KBM-7 (cell line): ENCODE results near the gene SPNS3.

Experiments used
- DNase-seq: peaks from one replicate; pipeline ENCODE4 v3.0.0-alpha.2; 2015
- in situ Hi-C: fragments of 300-500 bp; cut with MboI; formaldehyde crosslinking; loops from 2 replicates; pipeline ENCODE4 v1.14.3; 2020; ENCODE audit warnings: low sequenced_read_pairs, low pct_unique_long_range_greater_than_20kb, mixed read lengths

The SPNS3 gene, protein sequence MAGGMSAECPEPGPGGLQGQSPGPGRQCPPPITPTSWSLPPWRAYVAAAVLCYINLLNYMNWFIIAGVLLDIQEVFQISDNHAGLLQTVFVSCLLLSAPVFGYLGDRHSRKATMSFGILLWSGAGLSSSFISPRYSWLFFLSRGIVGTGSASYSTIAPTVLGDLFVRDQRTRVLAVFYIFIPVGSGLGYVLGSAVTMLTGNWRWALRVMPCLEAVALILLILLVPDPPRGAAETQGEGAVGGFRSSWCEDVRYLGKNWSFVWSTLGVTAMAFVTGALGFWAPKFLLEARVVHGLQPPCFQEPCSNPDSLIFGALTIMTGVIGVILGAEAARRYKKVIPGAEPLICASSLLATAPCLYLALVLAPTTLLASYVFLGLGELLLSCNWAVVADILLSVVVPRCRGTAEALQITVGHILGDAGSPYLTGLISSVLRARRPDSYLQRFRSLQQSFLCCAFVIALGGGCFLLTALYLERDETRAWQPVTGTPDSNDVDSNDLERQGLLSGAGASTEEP

DNA sequence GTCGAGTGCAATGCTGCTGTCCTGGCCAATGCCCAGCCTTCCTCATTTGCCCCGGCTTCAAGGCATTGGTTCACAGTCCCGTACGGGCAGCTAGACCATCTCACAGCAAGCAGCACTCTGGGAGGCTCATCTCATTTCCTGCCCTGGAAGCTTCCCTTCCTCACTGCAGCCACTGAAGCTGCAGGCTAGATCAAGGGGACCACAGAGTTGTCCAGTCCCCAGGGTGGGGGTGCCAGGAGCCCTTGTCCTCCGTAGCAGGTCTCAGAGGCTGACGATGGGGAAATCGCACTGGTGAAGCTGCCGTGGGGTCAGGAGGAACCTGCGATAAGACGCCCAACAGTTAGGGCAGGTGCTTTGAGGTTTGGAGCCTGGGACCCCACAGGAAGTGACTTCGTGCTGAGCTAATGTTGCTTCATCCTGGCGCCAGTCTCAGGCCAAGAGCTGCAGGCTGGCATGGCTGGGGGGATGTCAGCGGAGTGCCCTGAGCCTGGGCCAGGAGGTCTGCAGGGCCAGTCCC is at the start of gene SPNS3:
TSS of gene SPNS3 (plus strand) at position 426 of the 517 bp plus-strand sequence. CDS start at position 454, 28 bp downstream.
- DNase-seq = peak; percentile 83
- in situ Hi-C loops = no loop called here

DNA sequence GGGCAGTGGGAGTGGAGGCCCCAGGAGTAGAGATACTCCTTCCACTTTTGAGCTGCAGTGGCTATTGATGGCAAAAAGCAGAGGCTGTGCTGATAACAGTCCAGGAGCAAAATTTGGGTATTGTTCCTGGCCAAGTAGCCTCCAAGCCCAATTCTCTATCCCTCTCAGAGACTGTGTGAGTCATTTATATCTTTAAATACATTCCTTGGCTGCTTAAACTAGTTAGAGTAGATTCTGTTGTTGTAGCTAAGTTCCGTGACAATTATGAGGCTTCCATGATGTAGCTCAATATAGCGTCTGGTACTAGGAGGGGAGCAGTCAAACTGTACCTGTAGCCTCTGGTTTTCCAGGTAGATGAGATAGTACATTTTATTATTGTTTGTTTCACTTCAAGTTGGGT is 47.3 kb upstream of the SPNS3 start:
- no peak for DNase-seq
- in situ Hi-C loops = no loop called here

DNA sequence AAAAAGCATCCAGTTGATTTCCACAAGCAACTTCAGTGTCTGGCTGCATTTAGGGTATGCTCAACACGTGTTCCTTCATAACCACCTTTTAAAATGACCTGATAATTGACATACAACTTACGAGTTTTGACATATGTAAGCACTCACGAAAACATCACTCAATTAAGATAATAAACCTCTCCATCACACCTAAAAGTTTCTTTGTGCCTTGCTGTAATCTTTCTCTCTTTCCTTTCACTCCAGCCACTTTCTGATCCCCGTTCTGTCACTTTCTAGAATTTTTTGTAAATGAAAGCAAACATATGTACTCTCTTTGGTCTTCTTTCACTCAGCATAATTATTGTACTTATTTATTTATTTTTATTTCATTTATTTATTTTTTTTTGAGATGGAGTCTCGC is 46.6 kb upstream of the SPNS3 start:
- in situ Hi-C loops = no loop called here
- DNase-seq = no peak

DNA sequence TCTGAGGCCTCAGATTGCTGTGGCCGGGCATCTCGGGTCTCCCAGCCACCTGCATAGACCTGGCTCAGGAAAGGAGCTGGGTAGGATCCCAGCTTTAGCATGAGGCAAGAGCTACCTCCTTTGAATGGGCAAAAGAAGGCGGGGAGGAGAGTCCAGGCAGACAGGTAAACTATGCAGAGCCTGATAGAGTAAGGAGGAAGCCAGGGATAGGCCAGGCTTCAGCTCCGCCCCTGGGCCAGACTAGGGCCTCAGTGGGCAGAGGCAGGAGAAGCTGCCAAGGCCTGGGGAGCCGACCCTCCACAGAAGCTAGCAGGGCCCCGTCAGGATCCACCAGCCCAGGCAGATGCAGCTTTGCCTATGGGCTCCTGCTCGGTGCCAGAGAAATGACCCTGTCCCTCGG is 44.7 kb upstream of the SPNS3 start:
- no peak for DNase-seq
- in situ Hi-C loops = no loop called here

DNA sequence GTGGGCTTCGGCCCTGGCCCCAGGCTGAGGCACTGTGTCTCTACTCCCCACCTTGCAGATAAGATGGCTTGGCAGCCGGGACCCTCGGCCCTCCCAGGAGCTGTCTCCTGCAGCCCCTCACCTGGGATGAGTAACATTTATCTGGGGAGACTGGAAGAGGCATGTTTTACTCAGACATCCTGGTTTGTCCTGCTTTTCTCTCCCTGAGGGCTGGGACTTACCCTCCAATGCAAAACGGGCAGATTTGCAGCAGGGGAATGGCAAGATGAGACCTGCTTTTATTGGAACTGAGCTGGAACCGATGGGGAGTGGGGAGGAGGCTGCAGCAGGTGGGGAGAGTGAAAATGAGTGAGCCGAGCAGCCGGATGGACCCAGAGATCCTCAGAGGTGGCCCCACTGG is 39.9 kb upstream of the SPNS3 start:
- in situ Hi-C loops = no loop called here
- DNase-seq = no peak

DNA sequence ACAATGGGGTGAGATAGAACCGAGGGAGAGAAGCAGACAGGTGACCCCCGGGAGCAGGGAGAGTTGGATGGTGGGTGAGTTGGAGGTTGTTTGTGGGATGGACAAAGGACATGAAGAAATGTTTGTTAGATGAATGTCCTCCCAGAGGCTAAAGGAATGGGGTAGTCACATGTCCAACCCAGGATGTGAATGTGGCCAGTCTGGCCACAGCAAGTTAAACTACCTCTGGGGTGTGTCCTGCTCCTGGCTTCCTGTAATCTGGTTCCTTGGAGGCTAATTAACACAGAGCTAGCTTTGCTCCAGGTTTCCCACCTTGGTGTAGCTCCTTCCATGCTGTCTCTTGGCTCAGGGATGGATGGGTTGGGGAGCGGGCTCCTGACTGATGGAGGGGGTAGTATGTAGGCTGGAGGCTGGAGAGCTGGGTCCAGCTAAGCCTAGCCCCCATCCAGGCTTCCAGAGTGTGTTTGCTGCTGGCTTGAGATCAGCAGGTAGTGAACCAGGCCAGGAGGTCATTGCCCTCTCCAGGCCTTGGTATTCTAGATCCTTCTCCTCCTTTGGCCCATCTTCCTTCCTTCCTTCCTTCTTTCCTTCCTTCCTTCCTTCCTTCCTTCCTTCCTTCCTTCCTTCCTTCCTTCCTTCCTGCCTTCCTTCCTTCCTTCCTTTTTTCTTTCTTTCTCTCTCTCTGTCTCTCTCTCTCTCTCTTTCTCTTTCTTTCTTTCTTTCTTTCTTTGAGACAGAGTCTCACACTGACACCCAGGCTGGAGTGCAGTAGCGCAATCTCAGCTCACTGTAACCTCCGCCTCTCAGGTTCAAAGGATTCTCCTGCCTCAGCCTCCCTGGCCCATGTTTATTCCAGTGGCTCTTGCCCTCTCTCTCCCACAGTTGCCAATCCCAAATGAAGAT is 39.3 kb upstream of the SPNS3 start:
- in situ Hi-C loops = no loop called here
- DNase-seq = no peak

DNA sequence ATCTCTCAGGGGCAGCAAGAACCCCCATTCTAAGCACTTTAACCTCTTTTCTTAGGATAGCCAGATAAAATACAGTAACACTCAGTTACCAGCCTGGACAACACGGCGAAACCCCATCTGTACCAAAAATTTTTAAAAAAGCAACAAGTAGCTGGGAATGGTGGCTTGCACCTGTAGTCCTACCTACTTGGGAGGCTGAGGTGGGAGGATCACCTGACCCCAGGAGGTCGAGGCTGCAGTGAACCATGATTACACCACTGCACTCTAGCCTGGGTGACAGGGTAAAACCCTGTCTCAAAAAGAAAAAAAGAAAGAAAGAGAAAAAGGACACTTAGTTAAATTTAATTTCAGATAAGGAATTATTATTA is 38.6 kb upstream of the SPNS3 start:
- DNase-seq = no peak
- in situ Hi-C loops = no loop called here

DNA sequence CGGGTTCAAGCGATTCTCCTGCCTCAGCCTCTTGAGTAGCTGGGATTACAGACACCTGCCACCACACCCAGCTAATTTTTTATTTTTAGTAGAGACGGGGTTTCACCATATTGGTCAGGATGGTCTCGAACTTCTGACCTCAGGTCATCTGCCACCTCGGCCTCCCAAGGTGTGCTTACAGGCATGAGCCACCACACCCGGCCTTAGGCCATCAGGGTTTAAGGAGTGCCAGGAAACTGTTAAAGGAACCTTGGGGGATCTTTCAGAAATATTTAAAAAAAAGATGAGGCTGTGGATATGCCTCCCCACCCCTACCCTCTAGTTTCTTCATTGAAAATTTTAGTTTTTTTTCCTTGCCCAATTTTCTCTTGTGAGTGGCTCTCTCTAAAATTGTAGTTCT is 35.9 kb upstream of the SPNS3 start:
- in situ Hi-C loops = no loop called here
- DNase-seq = no peak

DNA sequence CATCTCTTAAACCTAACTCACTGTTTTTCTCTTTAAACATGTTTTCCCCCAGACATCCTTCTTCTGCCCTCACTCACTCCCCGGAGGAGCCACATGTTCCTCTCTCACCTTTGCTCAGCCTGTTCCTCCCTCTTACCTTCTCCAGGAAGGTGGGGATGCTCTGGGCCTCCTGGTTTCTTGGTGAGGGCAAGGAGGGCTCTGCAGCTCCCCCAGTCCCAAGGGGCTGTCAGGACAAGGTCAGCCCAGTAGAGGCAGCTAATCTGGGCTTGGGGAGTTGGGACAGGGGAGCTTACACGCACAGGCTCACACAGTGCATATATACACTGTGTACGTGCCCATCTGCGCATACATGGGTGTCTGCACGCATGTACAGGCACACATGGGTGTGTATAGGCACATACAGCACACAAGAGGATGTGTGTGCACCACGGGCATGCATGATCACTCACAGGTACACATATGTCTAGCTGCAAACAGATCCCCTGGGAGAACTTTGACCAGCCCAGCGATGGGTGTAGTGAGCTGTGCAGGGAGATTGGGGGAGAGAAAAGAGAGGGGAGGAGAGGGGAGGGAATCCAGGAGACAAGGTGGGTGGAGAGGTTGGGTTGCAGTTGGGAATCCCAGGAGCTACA is 28.6 kb upstream of the SPNS3 start:
- in situ Hi-C loops = no loop called here
- no peak for DNase-seq

DNA sequence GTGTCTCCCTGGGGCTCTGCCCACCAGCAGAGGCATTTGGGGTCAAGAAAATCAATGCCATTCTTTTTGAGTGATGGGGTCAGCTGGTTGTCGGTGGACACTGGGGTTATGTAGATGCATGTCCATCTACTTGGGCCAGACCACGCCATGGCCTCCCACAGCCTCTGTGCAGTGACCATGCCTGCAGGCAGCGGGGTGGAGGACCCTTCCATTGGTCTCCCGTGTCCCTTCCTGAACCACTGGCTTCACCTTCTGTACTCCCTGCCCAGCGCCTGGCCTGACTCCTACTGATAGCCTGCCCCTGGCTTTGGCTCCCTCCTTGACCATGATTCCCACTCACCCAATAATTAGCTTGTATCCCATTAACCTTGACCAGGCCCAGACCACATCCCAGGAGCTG is 28.0 kb upstream of the SPNS3 start:
- in situ Hi-C loops = no loop called here
- no peak for DNase-seq

DNA sequence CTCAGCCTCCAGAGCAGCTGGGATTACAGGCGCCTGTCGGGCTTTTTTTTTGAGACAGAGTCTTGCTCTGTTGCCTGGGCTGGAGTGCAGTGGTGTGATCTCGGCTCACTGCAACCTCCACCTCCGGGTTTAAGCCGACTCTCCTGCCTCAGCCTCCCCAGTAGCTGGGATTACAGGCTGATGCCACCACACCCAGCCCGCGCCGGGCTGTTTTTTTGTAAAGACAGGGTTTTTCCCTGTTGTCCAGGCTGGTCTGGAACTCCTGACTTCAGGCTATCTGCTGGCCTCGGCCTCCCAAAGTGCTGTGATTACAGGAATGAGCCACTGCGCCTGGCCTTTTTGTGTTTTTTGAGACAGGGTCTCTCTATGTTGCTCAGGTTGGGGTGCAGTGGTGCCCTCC is 27.4 kb upstream of the SPNS3 start:
- in situ Hi-C loops = no loop called here
- DNase-seq = no peak

DNA sequence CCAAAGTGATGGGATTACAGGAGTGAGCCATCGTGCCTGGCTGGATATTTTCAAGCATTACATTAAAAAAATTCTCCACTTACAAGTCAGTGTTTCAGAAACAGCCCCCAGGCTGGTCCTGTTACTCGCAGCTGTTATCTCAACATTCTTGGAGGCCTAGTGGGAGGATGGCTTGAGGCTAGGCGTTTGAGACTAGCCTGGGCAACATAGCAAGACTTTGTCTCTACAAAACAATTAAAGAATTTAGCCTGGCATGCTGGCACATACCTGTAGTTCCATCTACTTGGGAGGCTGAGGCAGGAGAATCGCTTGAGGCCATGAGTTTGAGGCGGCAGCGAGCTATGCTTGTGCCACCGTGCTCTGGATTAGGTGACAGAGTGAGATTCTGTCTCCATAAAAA is 26.5 kb upstream of the SPNS3 start:
- in situ Hi-C loops = no loop called here

DNA sequence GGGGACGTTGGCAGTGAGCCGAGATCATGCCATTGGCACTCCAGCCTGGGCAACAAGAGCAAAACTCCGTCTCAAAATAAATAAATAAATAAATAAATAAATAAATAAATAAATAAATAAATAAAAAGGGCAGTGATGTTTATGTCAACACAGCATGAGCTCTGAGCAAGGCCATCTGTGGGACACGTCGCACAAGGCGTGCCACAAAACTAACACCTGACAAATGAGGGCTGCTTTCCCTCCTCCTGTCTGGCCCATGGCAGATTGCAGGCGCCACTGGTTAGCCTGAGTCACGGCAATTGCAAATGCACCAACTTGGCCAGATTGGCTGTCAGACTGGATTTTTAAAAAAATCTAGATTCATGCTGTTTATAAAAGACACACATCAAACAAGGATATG is 25.9 kb upstream of the SPNS3 start:
- no peak for DNase-seq

More for the DNA sequence above, 26.5 kb upstream of the SPNS3 start:
- no peak for DNase-seq

DNA sequence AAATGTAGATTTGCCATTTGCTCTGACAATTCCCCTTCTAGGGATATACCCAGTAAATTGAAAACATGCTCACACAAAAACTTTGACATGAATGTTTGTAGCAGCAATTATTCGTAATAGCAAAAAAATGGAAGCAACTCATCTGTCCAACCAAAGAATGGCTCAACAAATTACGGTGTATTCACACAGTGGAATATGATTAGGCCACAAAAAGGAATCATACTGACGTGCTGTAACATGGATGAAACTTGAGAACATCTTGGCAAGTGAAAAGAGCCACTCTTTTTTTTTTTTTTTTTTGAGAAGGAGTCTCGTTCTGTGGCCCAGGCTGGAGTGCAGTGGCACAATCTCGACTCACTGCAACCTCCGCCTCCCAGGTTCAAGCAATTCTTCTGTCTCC is 24.1 kb upstream of the SPNS3 start:
- in situ Hi-C loops = no loop called here

More for the DNA sequence above, 25.9 kb upstream of the SPNS3 start:
- in situ Hi-C loops = no loop called here

DNA sequence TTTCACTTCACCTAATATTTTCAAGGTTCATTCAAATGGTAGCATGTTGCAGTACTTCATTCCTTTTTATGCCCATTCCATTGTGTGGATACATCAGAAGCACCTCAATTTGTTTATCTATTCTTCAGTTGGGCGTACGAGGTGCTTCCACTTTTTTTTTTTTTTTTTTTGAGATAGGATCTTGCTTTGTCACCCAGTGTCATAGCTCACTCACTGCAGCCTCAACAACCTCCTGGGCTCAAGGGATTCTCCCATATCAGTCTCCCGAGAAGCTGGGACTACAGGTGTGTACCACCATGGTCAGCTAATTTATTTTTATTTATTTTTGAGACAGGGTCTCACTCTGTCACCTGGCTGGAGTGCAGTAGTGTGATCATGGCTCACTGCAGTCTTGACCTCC is 22.5 kb upstream of the SPNS3 start:
- no peak for DNase-seq
- in situ Hi-C loops = no loop called here

More for the DNA sequence above, 24.1 kb upstream of the SPNS3 start:
- no peak for DNase-seq

DNA sequence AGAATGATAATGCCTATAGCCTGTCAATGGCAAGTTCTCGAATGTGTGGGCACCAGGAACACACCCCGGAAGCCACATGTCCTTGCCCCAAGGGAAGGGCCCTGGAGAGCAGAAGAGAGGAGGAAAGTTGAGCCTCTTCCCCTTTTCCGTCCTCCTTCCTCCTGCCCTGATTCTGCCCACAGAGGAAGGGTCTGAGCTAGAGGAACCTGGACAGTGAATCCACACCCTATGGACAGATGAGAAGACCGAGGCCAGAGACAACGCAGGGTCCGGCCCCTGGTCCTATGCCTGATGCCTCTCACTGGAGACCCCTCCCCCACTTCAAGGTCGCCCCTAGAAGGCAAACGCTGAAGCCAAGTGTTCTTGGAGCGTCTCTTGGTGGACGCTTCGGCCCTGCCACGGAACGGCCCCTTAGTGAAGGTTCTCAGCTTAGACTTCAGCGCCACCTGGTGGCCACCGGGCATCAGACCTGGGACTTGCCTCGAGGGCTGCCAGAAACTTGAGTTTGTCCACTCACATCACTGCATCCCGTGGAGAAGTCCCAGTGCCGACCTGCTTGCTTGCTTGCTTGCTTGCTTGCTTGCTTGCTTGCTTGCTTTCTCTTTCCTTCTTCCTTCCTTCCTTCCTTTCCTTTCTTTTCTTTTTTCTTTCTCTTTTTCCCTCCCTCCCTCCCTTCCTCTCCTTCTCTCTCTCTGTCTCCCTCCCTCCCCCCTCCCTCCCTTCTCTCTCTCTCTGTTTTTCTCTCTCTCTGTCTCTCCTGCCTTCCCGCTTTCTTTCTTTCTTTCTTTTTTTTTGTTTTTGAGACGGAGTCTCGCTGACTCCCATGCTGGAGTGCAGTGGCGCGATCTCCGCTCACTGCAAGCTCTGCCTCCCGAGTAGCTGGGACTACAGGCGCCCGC is 20.6 kb upstream of the SPNS3 start:
- in situ Hi-C loops = no loop called here
- peak; percentile 92 for DNase-seq

DNA sequence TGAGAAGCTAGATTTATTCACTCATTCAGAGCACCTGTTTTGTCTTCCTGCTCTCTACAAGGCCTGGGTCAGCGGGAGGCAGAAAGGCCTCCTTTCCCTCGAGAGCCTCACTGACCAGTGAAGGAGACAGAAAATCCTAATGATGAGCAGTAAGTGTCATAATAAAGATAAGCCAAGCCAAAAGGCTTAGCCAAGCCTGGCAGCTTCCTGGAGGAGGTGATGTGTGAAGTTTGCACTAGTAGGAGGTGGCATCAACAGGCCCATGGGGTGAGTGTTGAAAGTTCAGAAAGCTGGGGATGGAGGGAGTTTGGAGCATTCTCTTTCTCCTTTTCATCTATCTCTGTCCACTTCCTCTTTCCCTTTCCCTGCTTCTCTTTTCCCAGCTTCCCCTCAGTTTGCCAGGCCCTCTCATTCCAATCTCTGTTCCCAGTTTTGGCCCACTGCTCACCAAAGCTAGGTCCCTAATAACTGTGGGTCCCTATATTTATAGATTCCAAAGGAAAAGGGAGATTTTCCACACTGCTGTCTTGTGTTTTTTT is 16.5 kb upstream of the SPNS3 start:
- in situ Hi-C loops = no loop called here
- no peak for DNase-seq

DNA sequence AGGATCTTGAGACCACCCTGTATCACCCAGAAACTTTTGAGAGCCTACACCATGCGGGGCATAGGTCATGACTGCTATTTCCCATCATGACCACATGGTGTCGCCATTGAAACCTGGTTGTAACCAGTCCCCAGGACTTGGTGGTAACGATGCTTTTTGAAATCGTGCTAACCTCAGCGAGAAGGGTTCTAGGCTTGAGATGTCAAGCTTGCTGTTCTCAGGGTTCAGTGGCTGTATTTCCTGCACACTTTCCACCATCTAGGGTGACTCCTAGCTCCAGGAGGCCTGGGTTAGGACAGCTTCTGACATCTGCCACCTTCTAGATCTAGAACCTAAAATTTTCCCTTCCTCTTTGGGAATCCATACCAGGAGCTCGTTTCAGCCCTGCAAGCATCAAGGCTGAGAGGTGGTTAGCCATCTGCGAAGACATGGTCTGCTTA is 13.0 kb upstream of the SPNS3 start:
- peak; percentile 71 for DNase-seq
- in situ Hi-C loops = no loop called here
